Stimulated activated CD8-positive, alpha-beta memory T cell treated with anti-CD3 and anti-CD28 coated beads, Interleukin-4, amount 100 ng/mL, for 1 hour (primary cell): ENCODE data around the gene CACNA2D2.

Source experiments
- DNase-seq, 2 donors: peaks; one replicate each; pipeline ENCODE4 v3.0.0-alpha.2; 2020; ENCODE audit warnings: low read depth in 2 of 2, low spot score in 1 of 2

CACNA2D2 gene

DNA sequence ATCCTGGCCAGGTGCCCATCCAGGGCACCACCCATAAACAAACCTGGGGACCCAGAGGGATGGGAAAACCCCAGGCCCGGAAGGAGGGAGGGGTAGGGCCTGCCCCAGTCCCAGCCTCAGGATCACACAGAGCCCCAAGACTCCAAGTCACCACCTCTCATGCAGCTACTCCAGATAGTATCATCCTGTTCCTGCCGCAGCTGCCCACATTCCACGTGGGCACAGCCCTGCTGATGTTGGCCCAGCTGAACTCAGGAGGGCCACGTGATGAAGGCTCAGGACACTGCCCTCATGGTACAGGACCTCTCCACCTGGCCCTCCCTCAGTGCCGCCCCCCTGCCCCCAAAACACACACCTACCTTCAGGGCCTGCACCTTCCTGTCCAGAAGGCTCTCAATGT is 69.5 kb downstream of the CACNA2D2 start:
- DNase-seq: no peak

DNA sequence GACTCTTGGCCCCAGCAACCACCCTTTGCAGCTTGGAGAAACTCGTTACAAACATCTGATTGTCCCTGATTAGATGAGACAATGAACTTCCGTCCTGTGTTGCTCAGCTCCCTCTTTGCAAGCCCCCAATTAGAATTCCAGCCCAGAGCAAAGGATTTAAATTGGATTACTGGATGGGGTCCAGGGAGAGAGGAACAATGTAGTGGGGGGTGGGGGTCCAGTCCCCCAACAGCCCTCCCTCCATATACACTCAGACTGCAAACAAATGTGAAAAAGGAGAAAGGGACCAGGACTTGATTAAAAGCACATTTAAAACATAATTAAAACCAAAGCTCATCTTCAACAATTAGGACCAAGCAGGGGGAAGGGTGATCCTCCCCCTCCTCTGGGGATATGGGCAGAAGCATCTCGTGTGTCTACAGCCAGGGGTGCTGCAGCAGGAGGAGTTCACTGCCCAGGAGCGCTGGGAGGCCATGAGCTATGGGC is 72.4 kb downstream of the CACNA2D2 start:
- DNase-seq: no peak

DNA sequence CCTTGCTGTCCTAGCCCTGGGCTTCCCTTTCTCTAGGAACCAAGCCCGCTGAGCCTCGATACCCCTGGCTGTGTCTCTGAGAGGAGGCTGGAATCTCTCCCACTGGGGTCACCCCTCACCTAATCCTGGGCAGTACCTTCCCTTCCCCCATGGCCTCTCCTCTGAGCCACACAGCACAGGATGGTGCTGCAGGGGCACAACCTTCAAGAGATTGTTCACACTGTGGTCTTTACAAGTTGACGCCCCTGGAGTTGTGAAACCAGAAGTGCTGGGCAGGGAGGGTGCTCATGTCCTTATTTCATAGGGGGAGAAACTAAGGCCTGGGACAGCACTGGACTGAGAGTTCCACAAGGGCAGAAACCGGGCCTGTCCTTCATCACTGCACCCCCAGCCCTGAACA is 73.2 kb downstream of the CACNA2D2 start:
- DNase-seq: no peak

- DNase-seq: no peak
These were observed 75.3 kb downstream of the CACNA2D2 start for GRCh38 chr3:50428007-50428633.

- DNase-seq: no peak
These were observed 76.2 kb downstream of the CACNA2D2 start for GRCh38 chr3:50427217-50427616.

- no peak for DNase-seq
These were observed 77.5 kb downstream of the CACNA2D2 start for GRCh38 chr3:50425911-50426310.

GRCh38 chr3:50423543-50423942 is 79.9 kb downstream of the CACNA2D2 start:
- DNase-seq: no peak

DNA sequence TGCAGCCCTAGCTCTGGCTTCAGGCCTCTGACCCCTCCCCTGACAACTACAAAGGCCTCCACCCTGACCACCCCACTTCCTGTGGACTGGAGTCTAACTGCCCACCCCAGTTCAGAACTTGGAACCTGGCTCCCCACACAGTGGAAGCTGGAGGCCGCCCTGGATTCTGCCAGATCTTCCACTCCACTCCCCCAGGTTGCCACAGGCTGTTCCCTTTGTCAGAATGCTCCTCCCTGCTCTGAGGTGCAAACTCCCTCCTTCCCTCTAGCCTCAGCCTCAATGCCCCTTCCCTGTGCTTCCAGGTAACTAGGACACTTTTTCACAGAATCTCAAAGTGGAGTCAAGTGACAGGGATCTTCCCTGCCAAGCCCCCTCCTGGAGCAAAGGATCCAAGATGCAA is 81.3 kb downstream of the CACNA2D2 start:
- no peak for DNase-seq

DNA sequence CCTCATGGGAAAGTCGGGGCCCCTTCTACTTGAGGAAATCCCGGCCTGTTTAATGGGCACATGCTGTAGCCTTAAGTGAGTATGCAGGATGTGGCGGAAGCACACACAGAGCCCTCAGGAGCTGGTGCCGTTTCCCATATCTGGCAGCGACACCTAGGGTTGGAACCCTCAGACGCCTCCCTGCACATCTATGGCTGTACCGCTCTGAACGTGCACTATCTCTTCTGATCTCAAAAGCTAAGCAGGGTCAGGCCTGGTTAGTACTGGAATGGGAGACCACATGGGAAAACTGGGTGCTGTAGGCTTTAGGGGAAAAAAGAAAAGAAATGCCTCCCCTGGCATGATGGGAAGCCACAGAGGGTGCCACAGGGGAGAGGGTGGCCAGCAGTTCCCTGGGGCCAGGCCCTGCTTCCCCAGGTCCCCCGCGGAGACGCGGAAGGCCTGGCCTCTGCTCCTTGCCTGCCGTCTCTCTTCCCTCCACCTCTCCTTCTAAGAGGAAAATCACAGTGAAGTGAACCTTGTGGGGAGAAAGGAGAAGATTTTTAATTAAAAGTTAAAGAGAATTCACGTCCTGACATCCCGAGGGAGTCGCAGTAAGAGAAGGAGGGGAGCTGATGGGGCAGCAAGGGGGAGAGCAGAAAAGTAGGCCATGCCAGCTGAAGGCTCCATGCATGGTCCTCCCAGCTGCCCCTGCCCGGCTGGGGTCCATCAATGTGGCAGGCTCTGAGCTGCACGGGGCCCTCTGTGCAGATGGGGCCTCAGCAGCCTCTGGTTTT is 83.7 kb downstream of the CACNA2D2 start:
- no peak for DNase-seq

DNA sequence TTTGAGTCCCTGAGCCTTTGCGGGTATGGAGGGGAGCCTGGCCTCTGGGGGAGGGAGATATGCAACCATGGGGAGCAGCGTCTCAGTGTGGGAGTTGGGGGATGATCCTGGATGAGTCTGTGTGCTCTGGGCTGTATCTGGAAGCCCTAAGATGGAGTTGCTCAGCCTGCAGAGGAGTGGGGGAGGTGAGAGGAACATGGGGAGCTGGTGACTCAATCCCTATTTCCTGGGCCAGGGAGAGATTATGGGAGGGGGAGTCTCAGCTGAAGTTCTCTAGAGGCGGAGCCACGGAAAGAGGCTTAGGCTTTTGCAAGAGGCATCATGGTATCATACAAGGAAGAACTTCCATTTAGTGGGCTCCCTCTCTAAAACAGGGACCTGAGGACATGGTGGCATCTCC is 84.6 kb downstream of the CACNA2D2 start:
- no peak for DNase-seq

GRCh38 chr3:50417637-50418033 is 85.8 kb downstream of the CACNA2D2 start:
- DNase-seq: no peak

DNA sequence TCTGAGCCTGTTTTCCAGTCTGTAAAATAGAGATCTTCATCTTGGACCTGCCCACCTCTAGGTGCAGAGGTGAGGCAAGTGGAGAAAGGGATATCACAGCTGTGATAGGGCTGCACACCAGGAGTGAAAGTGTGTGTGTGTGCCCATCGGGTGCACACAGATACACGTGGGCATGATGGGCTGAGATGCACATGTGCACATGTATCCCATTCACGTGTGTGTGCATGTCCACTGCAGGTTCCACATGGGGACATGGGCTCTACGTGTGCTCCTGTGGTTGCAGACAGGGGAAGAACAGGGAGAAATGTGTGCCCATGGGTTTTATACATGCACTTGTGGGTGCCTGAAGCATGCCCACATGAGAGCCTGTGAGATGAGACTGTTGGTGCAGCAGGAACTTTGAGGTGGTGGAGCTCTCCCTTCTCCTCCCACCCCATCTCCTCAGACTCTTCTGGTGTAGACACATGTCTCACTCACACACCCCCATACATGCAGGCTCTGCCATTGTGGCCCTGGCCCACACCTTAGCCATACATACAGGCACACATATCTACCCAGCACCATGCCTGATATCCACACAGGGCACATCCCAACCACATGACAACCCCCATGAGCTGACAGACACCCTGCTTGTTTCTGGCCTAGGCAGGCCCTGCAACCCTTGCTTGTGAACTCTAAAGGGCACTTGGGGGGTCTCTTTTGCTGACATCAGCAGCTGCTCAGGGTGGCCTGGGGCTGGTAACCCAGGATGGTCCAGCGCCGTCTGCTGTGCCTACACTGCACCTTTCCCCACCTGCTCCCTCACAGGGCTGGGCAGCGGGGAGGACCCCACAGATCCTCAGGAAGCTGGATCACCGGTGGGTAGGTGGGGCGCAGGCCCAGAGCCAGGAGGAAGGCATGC is 86.4 kb downstream of the CACNA2D2 start:
- no peak for DNase-seq

- DNase-seq: no peak
These were observed 87.6 kb downstream of the CACNA2D2 start for GRCh38 chr3:50415816-50416215.

DNA sequence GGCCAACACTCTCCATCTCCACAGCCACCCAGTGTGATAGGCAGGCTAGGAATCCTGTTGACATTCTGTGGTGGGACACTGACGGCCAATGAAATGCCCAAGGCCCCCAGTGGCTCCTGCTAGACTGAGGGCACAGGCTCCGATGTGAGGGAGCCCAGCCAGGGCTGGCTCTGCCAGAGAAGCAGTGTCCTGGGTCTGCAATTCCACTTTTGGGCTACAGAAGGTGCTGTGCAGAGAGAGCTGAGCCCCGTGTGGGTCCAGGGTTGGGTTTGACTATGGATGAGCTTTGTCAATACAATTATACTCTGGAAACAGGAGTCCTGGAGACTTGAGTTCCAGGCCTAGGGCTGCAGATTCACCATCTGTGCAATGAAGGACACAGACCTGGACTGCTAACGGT is 88.4 kb downstream of the CACNA2D2 start:
- no peak for DNase-seq

DNA sequence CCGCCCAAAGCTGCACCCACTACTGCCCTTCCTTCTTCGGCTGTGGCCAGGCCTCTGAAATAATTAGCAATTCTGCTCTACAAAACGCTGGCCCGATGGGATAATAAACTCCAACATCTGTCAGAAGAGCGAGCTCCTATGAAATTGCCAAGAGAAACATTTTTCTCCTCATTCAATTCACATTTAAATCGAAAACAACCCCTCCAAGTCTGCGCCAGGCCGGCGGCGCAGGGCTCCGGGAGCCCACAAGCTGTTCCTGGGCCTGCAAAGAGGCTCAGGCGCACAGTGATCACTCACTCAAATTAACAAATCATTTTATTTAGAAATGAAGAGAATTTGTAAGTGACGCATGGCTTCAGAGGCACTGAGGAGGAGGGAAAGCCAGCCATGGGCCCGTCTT is 88.8 kb downstream of the CACNA2D2 start:
- DNase-seq: no peak

DNA sequence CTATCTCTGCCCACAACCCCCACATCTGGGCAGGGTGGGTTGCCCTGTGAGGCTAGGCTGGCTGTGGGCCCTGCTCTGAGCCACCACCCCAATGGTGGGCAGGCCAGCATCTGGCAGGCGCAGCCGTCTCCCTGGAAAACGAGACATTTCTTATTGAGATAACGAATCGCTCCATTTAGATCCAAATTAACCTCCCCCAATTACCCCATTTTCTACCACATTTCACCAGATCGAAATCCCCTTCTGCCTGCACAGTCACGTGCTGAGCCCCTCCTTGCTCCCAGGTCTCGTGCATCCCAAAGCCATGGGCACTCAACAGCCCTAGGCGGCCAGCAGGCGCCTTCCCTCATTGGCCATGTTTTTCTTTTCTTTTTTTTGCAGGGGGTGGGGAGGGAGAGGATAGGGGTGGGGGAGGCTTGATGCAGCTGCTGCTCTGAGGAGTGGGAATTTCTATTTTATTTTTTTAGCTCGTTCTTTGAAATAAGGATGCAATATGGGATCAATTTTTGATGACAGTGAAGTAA is 91.1 kb downstream of the CACNA2D2 start:
- no peak for DNase-seq

- no peak for DNase-seq
These were observed 92.2 kb downstream of the CACNA2D2 start for GRCh38 chr3:50411229-50411628.

- no peak for DNase-seq
These were observed 92.8 kb downstream of the CACNA2D2 start for GRCh38 chr3:50410608-50411139.

- no peak for DNase-seq
These were observed 93.2 kb downstream of the CACNA2D2 start for GRCh38 chr3:50410185-50410584.

GRCh38 chr3:50408443-50408944 is 94.9 kb downstream of the CACNA2D2 start:
- no peak for DNase-seq

DNA sequence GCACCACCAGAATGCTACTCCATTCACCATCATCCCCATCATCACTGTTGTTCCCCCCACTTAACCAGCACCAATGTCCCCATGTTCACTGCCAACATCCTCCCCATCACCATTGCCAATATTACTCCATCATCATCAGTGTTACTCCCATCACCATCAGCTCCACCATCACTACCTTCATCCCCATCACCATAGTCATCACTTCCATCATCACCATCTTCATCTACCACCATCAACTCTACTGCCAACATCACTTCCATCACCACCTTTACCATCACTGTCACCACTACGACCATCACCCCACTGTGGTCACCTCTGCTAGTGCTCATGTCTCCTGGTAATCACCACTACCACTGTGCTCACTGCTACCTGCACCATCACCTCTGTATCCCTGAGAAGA is 96.9 kb downstream of the CACNA2D2 start:
- no peak for DNase-seq
